Activated CD8-positive, alpha-beta T cell treated with anti-CD3 and anti-CD28 coated beads for 36 hours (primary cell): Measurements from ENCODE around the gene ZCCHC17. TPM values are rescaled to one million over a fixed set of nuclear protein-coding genes. Genes with fewer than 3 reads are reported as not detected.

ENCODE experiments used
- ATAC-seq: fragments of 200-7000 bp; cut with Tn5 transposase; one replicate; pipeline ENCODE4 v1.10.0; 2021; ENCODE audit warnings: mild to moderate bottlenecking, moderate library complexity
- CTCF ChIA-PET: fragments of 350-600 bp; sonication (Branson Sonifier 250); formaldehyde crosslinking; loops from one replicate; lab custom pipeline; 2021; ENCODE audit warnings: antibody characterized with exemption; lab: Charles Lee
- POLR2A ChIA-PET: fragments of 350-600 bp; sonication (Branson Sonifier 250); formaldehyde crosslinking; loops from one replicate; lab custom pipeline; 2021; ENCODE audit warnings: antibody characterized with exemption; lab: Charles Lee
- DNase-seq: peaks from one replicate; pipeline ENCODE4 v3.0.0-alpha.2; 2020
- H3K27ac Mint-ChIP-seq: one replicate; pipeline ENCODE4 v1.8.0; 2021; ENCODE audit warnings: mild to moderate bottlenecking, mixed read lengths
- H3K27me3 Mint-ChIP-seq: one replicate; pipeline ENCODE4 v1.8.0; 2021; ENCODE audit warnings: mixed read lengths
- H3K36me3 Mint-ChIP-seq: one replicate; pipeline ENCODE4 v1.8.0; 2021; ENCODE audit warnings: low read depth, mixed read lengths
- H3K4me1 Mint-ChIP-seq: one replicate; pipeline ENCODE4 v1.8.0; 2021; ENCODE audit warnings: low read depth, mixed read lengths
- H3K4me3 Mint-ChIP-seq: one replicate; pipeline ENCODE4 v1.8.0; 2021; ENCODE audit warnings: mild to moderate bottlenecking, moderate library complexity, mixed read lengths
- H3K9me3 Mint-ChIP-seq: one replicate; pipeline ENCODE4 v1.8.0; 2021; ENCODE audit warnings: mixed read lengths
- CTCF ChIP-seq: fragments of 200-600 bp; IDR thresholded peaks from one replicate; pipeline ENCODE4 v1.8.0; 2022; ENCODE audit warnings: antibody characterized with exemption, mild to moderate bottlenecking
- intact Hi-C: fragments of 100-400 bp; cut with micrococcal nuclease; formaldehyde crosslinking; loops from one replicate; pipeline ENCODE4 v1.10.0; 2022
- total RNA-seq, 2 experiments: library from RNA; stranded (reverse); gene quantifications; one replicate each; pipeline ENCODE4 v1.2.3, GENCODE V29; 2021

Gene ZCCHC17
- total RNA-seq, 2 experiments from 2014 or later = 27.2 to 28.7 TPM

GRCh38 chr1:31377364-31377863 is 80.6 kb downstream of the ZCCHC17 start:
- H3K9me3 Mint-ChIP-seq = no peaks in the 10 kb centered on the region
- ATAC-seq = no peak
- no peak overlapping the region for H3K4me3 Mint-ChIP-seq
- TF ChIP-seq CTCF = no peak
- peaks cover 9% of the 10 kb centered on the region for H3K4me1 Mint-ChIP-seq
- peaks cover 6% of the 10 kb centered on the region for H3K27me3 Mint-ChIP-seq
- POLR2A ChIA-PET = no interaction called here
- DNase-seq = no peak
- no peak overlapping the region for H3K27ac Mint-ChIP-seq
- intact Hi-C loops = no loop called here
- H3K36me3 Mint-ChIP-seq = no peaks in the 10 kb centered on the region
- CTCF ChIA-PET = interaction anchor here (1.1 kb wide), 1 partner anchor 172 kb away, joined by 4 read pairs; no protein-coding TSS in a partner anchor

- no peaks in the 10 kb centered on the region for H3K36me3 Mint-ChIP-seq
- no peak for TF ChIP-seq CTCF
- CTCF ChIA-PET = no interaction called here
Measured at GRCh38 chr1:31378001-31378400, 81.2 kb downstream of the ZCCHC17 start.

GRCh38 chr1:31380181-31380580 is 83.3 kb downstream of the ZCCHC17 start:
- no peak for DNase-seq
- H3K4me3 Mint-ChIP-seq = no peak overlapping the region
- no peaks in the 10 kb centered on the region for H3K4me1 Mint-ChIP-seq
- ATAC-seq = no peak
- H3K36me3 Mint-ChIP-seq = no peaks in the 10 kb centered on the region
- intact Hi-C loops = no loop called here
- no peak for TF ChIP-seq CTCF
- ChIA-PET POLR2A (no interaction called here), CTCF (no interaction called here)
- H3K27ac Mint-ChIP-seq = no peak overlapping the region
- H3K27me3 Mint-ChIP-seq = peaks cover 12% of the 10 kb centered on the region
- no peaks in the 10 kb centered on the region for H3K9me3 Mint-ChIP-seq

More at GRCh38 chr1:31378001-31378400, 81.2 kb downstream of the ZCCHC17 start:
- POLR2A ChIA-PET = no interaction called here
- no peak overlapping the region for H3K27ac Mint-ChIP-seq
- DNase-seq = no peak
- no peak overlapping the region for H3K4me3 Mint-ChIP-seq
- H3K4me1 Mint-ChIP-seq = peaks cover 5% of the 10 kb centered on the region
- H3K9me3 Mint-ChIP-seq = no peaks in the 10 kb centered on the region
- ATAC-seq = no peak
- H3K27me3 Mint-ChIP-seq = peaks cover 10% of the 10 kb centered on the region
- intact Hi-C loops = no loop called here

GRCh38 chr1:31381394-31382294 is 84.8 kb downstream of the ZCCHC17 start:
- no peaks in the 10 kb centered on the region for H3K36me3 Mint-ChIP-seq
- ATAC-seq (no peak), DNase-seq (no peak)
- TF ChIP-seq CTCF = no peak
- POLR2A ChIA-PET = no interaction called here
- H3K9me3 Mint-ChIP-seq = no peaks in the 10 kb centered on the region
- H3K27ac Mint-ChIP-seq = no peak overlapping the region
- intact Hi-C loops = no loop called here
- H3K4me1 Mint-ChIP-seq = no peaks in the 10 kb centered on the region
- peaks cover 16% of the 10 kb centered on the region for H3K27me3 Mint-ChIP-seq
- CTCF ChIA-PET = no interaction called here
- H3K4me3 Mint-ChIP-seq = no peak overlapping the region

- CTCF ChIA-PET = no interaction called here
- DNase-seq = no peak
- H3K4me1 Mint-ChIP-seq = no peaks in the 10 kb centered on the region
- TF ChIP-seq CTCF = no peak
- H3K36me3 Mint-ChIP-seq = no peaks in the 10 kb centered on the region
- POLR2A ChIA-PET = no interaction called here
- no peak for ATAC-seq
- peaks cover 16% of the 10 kb centered on the region for H3K27me3 Mint-ChIP-seq
- no peak overlapping the region for H3K27ac Mint-ChIP-seq
- intact Hi-C loops = no loop called here
- no peak overlapping the region for H3K4me3 Mint-ChIP-seq
- no peaks in the 10 kb centered on the region for H3K9me3 Mint-ChIP-seq
Measured at GRCh38 chr1:31382379-31382989, 85.7 kb downstream of the ZCCHC17 start.
